IMR-90 (cell line): ENCODE measurements around the gene RUNX3. TPM values are rescaled to one million over a fixed set of nuclear protein-coding genes. Genes with fewer than 3 reads are reported as not detected.

ENCODE experiments used
- ATAC-seq: fragments of 200-7000 bp; cut with Tn5 transposase; 2 replicates; pipeline ENCODE4 v1.9.1; 2020; ENCODE audit warnings: low read depth, mild to moderate bottlenecking, moderate library complexity
- BruUV-seq: library from RNA; stranded (reverse); fragments of 400-500 nt; replicated peaks from 2 replicates; lab custom pipeline; 2021; lab: Mats Ljungman, UMichigan
- CTCF ChIA-PET: fragments of 300-600 bp; formaldehyde crosslinking; extraction: SDS; loops from one replicate; lab custom pipeline; 2021; ENCODE audit warnings: antibody characterized with exemption; lab: Yijun Ruan, JAX
- POLR2A ChIA-PET: fragments of 300-600 bp; sonication (Branson Sonifier 250); formaldehyde crosslinking; loops from one replicate; lab custom pipeline; 2022; ENCODE audit warnings: antibody characterized with exemption; ENCODE audit not compliant: unreplicated experiment; lab: Charles Lee
- DNase-seq: peaks from one replicate; pipeline ENCODE4 v3.0.0; 2013
- H2AFZ ChIP-seq: replicated peaks from 2 replicates; pipeline ENCODE3; 2013; ENCODE audit warnings: low read length, mild to moderate bottlenecking; ENCODE audit not compliant: poor library complexity
- H2AK5ac ChIP-seq: 2 replicates; pipeline ENCODE4 v1.6.1; 2013; ENCODE audit warnings: low read depth, low read length, inconsistent platforms
- H2AK9ac ChIP-seq: replicated peaks from 2 replicates; pipeline ENCODE3; 2013; ENCODE audit warnings: mild to moderate bottlenecking, low read depth, low read length, moderate library complexity; ENCODE audit not compliant: poor library complexity
- H2BK120ac ChIP-seq: 2 replicates; pipeline ENCODE4 v1.6.1; 2013; ENCODE audit warnings: low read depth, low read length, inconsistent platforms
- H2BK15ac ChIP-seq: 3 replicates; pipeline ENCODE4 v1.6.1; 2013; ENCODE audit warnings: low read depth, low read length, inconsistent platforms
- H2BK20ac ChIP-seq: 2 replicates; pipeline ENCODE4 v1.6.1; 2013; ENCODE audit warnings: low read depth, mild to moderate bottlenecking, inconsistent platforms, low read length, moderate library complexity
- H2BK5ac ChIP-seq: 2 replicates; pipeline ENCODE4 v1.6.1; 2013; ENCODE audit warnings: mild to moderate bottlenecking, low read depth, low read length, inconsistent platforms; ENCODE audit not compliant: poor library complexity, severe bottlenecking
- H3K14ac ChIP-seq: replicated peaks from 2 replicates; pipeline ENCODE4 v1.6.1; 2013; ENCODE audit warnings: low read depth, low read length, inconsistent platforms
- H3K18ac ChIP-seq: 2 replicates; pipeline ENCODE4 v1.6.1; 2013; ENCODE audit warnings: low read depth, low read length, control low read depth
- H3K23ac ChIP-seq: 2 replicates; pipeline ENCODE4 v1.6.1; 2013; ENCODE audit warnings: low read depth, low read length, inconsistent platforms
- H3K27ac ChIP-seq: 2 replicates; pipeline ENCODE4 v1.5.1; 2013; ENCODE audit warnings: mild to moderate bottlenecking, control low read depth, low read length; ENCODE audit not compliant: insufficient read depth
- H3K27me3 ChIP-seq: 2 replicates; pipeline ENCODE4 v1.6.1; 2013; ENCODE audit warnings: low read length; ENCODE audit not compliant: control insufficient read depth, insufficient read depth
- H3K36me3 ChIP-seq: 2 replicates; pipeline ENCODE4 v1.6.1; 2013; ENCODE audit warnings: low read length, mixed read lengths; ENCODE audit not compliant: control insufficient read depth, insufficient read depth
- H3K4ac ChIP-seq: 2 replicates; pipeline ENCODE4 v1.6.1; 2013; ENCODE audit warnings: low read depth, low read length, inconsistent platforms
- H3K4me1 ChIP-seq: 2 replicates; pipeline ENCODE4 v1.6.1; 2013; ENCODE audit warnings: low read length, mixed read lengths; ENCODE audit not compliant: control insufficient read depth, insufficient read depth
- H3K4me2 ChIP-seq: 2 replicates; pipeline ENCODE4 v1.6.1; 2013; ENCODE audit warnings: low read depth, mild to moderate bottlenecking, control low read depth, low read length, moderate library complexity
- H3K4me3 ChIP-seq: 2 replicates; pipeline ENCODE4 v1.5.1; 2013; ENCODE audit warnings: low read depth, mild to moderate bottlenecking, control low read depth, low read length, moderate library complexity; ENCODE audit not compliant: insufficient read depth
- H3K56ac ChIP-seq: 2 replicates; pipeline ENCODE4 v1.6.1; 2013; ENCODE audit warnings: low read length, inconsistent platforms; ENCODE audit not compliant: insufficient read depth; ENCODE audit errors: extremely low read depth
- H3K79me1 ChIP-seq, 2 experiments: 2 replicates each; pipeline ENCODE4 v1.6.1; 2013; ENCODE audit warnings: low read length in 2 of 2, inconsistent platforms in 1 of 2, low read depth in 1 of 2
- H3K9ac ChIP-seq: 2 replicates; pipeline ENCODE4 v1.6.1; 2013; ENCODE audit warnings: low read depth, low read length, control low read depth
- H3K9me1 ChIP-seq: 2 replicates; pipeline ENCODE4 v1.6.1; 2013; ENCODE audit warnings: low read length, inconsistent platforms; ENCODE audit not compliant: insufficient read depth
- H3K9me3 ChIP-seq: 2 replicates; pipeline ENCODE4 v1.6.1; 2013; ENCODE audit warnings: low read length; ENCODE audit not compliant: control insufficient read depth, insufficient read depth
- H4K20me1 ChIP-seq: 2 replicates; pipeline ENCODE4 v1.6.1; 2013; ENCODE audit warnings: low read length, inconsistent platforms; ENCODE audit not compliant: insufficient read depth
- H4K5ac ChIP-seq: 2 replicates; pipeline ENCODE4 v1.6.1; 2013; ENCODE audit warnings: mild to moderate bottlenecking, low read depth, low read length, control low read depth
- H4K8ac ChIP-seq, 2 experiments: 2 replicates each; pipeline ENCODE4 v1.6.1; 2013; ENCODE audit warnings: low read depth in 2 of 2, low read length in 2 of 2, control low read depth in 1 of 2, inconsistent platforms in 1 of 2
- H4K91ac ChIP-seq: 2 replicates; pipeline ENCODE4 v1.6.1; 2013; ENCODE audit warnings: low read depth, low read length, inconsistent platforms; ENCODE audit not compliant: insufficient read depth
- BHLHE40 ChIP-seq: fragments of 150-350 bp; IDR thresholded peaks from 2 replicates; pipeline ENCODE4 v1.6.1; 2016; ENCODE audit warnings: mild to moderate bottlenecking, low read depth, low read length
- CEBPB ChIP-seq: IDR thresholded peaks from 2 replicates; pipeline ENCODE4 v1.6.1; 2012; ENCODE audit warnings: low read depth, low read length, improper control_type of control experiment
- CHD1 ChIP-seq: IDR thresholded peaks from 2 replicates; pipeline ENCODE4 v1.6.1; 2012; ENCODE audit warnings: low read depth, low read length, improper control_type of control experiment
- FOS ChIP-seq: fragments of 150-350 bp; IDR thresholded peaks from 2 replicates; pipeline ENCODE4 v1.6.1; 2016; ENCODE audit warnings: low read depth, low read length
- MAFK ChIP-seq: IDR thresholded peaks from 2 replicates; pipeline ENCODE4 v1.6.1; 2012; ENCODE audit warnings: low read depth, low read length, improper control_type of control experiment
- MAZ ChIP-seq: IDR thresholded peaks from 2 replicates; pipeline ENCODE4 v1.6.1; 2012; ENCODE audit warnings: low read depth, mild to moderate bottlenecking, low read length, improper control_type of control experiment, moderate library complexity, borderline replicate concordance
- MXI1 ChIP-seq: IDR thresholded peaks from 2 replicates; pipeline ENCODE4 v1.6.1; 2012; ENCODE audit warnings: low read depth, mild to moderate bottlenecking, low read length, moderate library complexity, borderline replicate concordance
- NFE2L2 ChIP-seq: fragments of 150-350 bp; IDR thresholded peaks from 2 replicates; pipeline ENCODE4 v1.6.1; 2016; ENCODE audit warnings: low read depth, mild to moderate bottlenecking, low read length
- POLR2A ChIP-seq: IDR thresholded peaks from 2 replicates; pipeline ENCODE4 v1.6.1; 2012; ENCODE audit warnings: mild to moderate bottlenecking, low read depth, low read length
- RAD21 ChIP-seq: IDR thresholded peaks from 2 replicates; pipeline ENCODE4 v1.6.1; 2012; ENCODE audit warnings: low read length, improper control_type of control experiment
- RCOR1 ChIP-seq: IDR thresholded peaks from 2 replicates; pipeline ENCODE4 v1.6.1; 2012; ENCODE audit warnings: mild to moderate bottlenecking, low read length, improper control_type of control experiment; ENCODE audit not compliant: insufficient replicate concordance
- RFX5 ChIP-seq: IDR thresholded peaks from 2 replicates; pipeline ENCODE4 v1.8.0; 2012; ENCODE audit warnings: low read depth, mild to moderate bottlenecking, low read length, moderate library complexity
- SMC3 ChIP-seq: fragments of 150-350 bp; IDR thresholded peaks from 2 replicates; pipeline ENCODE4 v1.6.1; 2016; ENCODE audit warnings: low read depth, mild to moderate bottlenecking, antibody characterized with exemption, low read length, moderate library complexity
- WGBS, 2 experiments: methylation state at CpG; one replicate each; pipeline versions ENCODE4 v1.1.5 to v1.1.7; 2013; ENCODE audit warnings: missing lambda C conversion rate in 2 of 2; ENCODE audit not compliant: insufficient read length in 1 of 2; ENCODE audit errors: extremely low coverage in 2 of 2; 5-methylcytosine and 5-hydroxymethylcytosine counted together
- dilution Hi-C: fragments of 300-500 bp; cut with HindIII; formaldehyde crosslinking; loops from one replicate; pipeline ENCODE4 v1.14.3; 2018; ENCODE audit warnings: low sequenced_read_pairs; ENCODE audit not compliant: unreplicated experiment
- in situ Hi-C: fragments of 300-500 bp; cut with MboI; formaldehyde crosslinking; loops from 3 replicates; pipeline ENCODE4 v1.14.3; 2019; ENCODE audit warnings: low sequenced_read_pairs, inconsistent platforms, mixed read lengths
- intact Hi-C: fragments of 100-400 bp; cut with micrococcal nuclease; formaldehyde crosslinking; loops from 2 replicates; pipeline ENCODE4 v1.10.0; 2022
- polyA plus RNA-seq, 3 experiments: library from polyadenylated mRNA; depleted of rRNA; stranded (reverse); fragments of >200 nt; gene quantifications; 2 replicates each; pipeline ENCODE4 v1.2.3, GENCODE V29; 2012; ENCODE audit warnings: low replicate concordance in 1 of 3
- total RNA-seq: library from RNA; depleted of rRNA; stranded (reverse); fragments of >200 nt; gene quantifications from 2 replicates; pipeline ENCODE4 v1.2.3, GENCODE V29; 2012
- TF ChIP-seq, protein P1 (sequence below): fragments of 150-350 bp; IDR thresholded peaks from 2 replicates; pipeline ENCODE4 v1.6.1; 2017; ENCODE audit warnings: mild to moderate bottlenecking, antibody characterized with exemption, low read length, low read depth
- TF ChIP-seq, protein P2 (sequence below): fragments of 150-350 bp; IDR thresholded peaks from 2 replicates; pipeline ENCODE4 v1.6.1; 2016; ENCODE audit warnings: low read depth, mild to moderate bottlenecking, low read length, moderate library complexity, borderline replicate concordance
- TF ChIP-seq, protein P3 (sequence below): conservative IDR thresholded peaks from 2 replicates; pipeline ENCODE4 v1.5.1; 2012; ENCODE audit warnings: mild to moderate bottlenecking, low read depth, low read length, improper control_type of control experiment

RUNX3 gene
- total and polyA plus RNA-seq, 2 of the 4 experiments (the other 2 are of a cell fraction) = 0.07 TPM; not detected in 1

DNA sequence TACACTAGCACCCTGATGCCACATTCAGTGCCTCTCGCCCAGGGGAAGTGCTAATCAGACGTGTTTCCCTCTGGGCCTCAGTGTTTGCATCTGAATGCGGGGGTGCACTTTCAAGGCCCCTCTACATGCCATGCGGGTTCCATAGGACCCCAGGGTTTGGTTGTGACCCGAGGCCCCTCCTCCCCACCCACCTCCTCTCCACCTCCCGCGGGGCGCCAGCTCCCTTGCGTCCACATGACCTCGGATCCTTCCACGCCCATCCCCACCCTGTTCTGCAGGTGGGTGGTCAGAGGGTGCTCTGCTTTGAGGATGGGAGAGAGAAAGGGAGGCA lies 5.1 kb upstream of the RUNX3 start:
- dilution Hi-C loops (no loop called here), in situ Hi-C loops (loop anchor here (10.0 kb wide), 1 partner anchor 270 kb away; no protein-coding TSS in a partner anchor), intact Hi-C loops (no loop called here)
- ATAC-seq (no peak), DNase-seq (no peak)
- Histone ChIP-seq H3K79me1 (no peaks in the 10 kb centered on the region), H2BK5ac (no peak overlapping the region), H3K4me2 (no peak overlapping the region), H3K18ac (no peak overlapping the region), H2AFZ (no peak overlapping the region), H2AK5ac (no peak overlapping the region), H3K23ac (no peak overlapping the region), H2AK9ac (no peak overlapping the region), H4K5ac (no peak overlapping the region), H3K27ac (no peak overlapping the region), H3K9me1 (no peaks in the 10 kb centered on the region; the same call in 1 of the 2 replicates), H3K4me1 (peaks cover 2% of the 10 kb centered on the region; the same call in 1 of the 2 replicates), H3K4ac (no peak overlapping the region), H3K9me3 (peaks cover 3% of the 10 kb centered on the region; the same call in 1 of the 2 replicates), H3K9ac (no peak overlapping the region), H2BK15ac (no peak overlapping the region), H3K14ac (no peak overlapping the region), H4K8ac (no peak overlapping the region), H3K36me3 (no peaks in the 10 kb centered on the region), H2BK20ac (no peak overlapping the region), H3K56ac (no peak overlapping the region), H3K4me3 (no peak overlapping the region), H4K20me1 (peaks cover 11% of the 10 kb centered on the region), H3K27me3 (peaks cover 58% of the 10 kb centered on the region), H4K91ac (no peak overlapping the region), H2BK120ac (no peak overlapping the region)
- ChIA-PET CTCF (no interaction called here), POLR2A (no interaction called here)
- WGBS, 2 experiments = 63% methylated on average over 2 of the region's 11 CpGs; no CpG with 5 or more reads in 1 of the 2 experiments
- no TSS peak for BruUV-seq
- TF ChIP-seq MAFK = no peak
- TF ChIP-seq FOS = no peak
- TF ChIP-seq, protein P1, sequence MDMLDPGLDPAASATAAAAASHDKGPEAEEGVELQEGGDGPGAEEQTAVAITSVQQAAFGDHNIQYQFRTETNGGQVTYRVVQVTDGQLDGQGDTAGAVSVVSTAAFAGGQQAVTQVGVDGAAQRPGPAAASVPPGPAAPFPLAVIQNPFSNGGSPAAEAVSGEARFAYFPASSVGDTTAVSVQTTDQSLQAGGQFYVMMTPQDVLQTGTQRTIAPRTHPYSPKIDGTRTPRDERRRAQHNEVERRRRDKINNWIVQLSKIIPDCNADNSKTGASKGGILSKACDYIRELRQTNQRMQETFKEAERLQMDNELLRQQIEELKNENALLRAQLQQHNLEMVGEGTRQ = no peak
- TF ChIP-seq CHD1 = no peak
- no peak for TF ChIP-seq CEBPB
- no peak for TF ChIP-seq NFE2L2
- no peak for TF ChIP-seq RAD21
- no peak for TF ChIP-seq BHLHE40
- no peak for TF ChIP-seq RCOR1
- no peak for TF ChIP-seq MAZ
- TF ChIP-seq, protein P2, sequence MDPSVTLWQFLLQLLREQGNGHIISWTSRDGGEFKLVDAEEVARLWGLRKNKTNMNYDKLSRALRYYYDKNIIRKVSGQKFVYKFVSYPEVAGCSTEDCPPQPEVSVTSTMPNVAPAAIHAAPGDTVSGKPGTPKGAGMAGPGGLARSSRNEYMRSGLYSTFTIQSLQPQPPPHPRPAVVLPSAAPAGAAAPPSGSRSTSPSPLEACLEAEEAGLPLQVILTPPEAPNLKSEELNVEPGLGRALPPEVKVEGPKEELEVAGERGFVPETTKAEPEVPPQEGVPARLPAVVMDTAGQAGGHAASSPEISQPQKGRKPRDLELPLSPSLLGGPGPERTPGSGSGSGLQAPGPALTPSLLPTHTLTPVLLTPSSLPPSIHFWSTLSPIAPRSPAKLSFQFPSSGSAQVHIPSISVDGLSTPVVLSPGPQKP = no peak
- TF ChIP-seq SMC3 = no peak
- no peak for TF ChIP-seq RFX5
- no peak for TF ChIP-seq MXI1
- TF ChIP-seq POLR2A = no peak
- TF ChIP-seq, protein P3, sequence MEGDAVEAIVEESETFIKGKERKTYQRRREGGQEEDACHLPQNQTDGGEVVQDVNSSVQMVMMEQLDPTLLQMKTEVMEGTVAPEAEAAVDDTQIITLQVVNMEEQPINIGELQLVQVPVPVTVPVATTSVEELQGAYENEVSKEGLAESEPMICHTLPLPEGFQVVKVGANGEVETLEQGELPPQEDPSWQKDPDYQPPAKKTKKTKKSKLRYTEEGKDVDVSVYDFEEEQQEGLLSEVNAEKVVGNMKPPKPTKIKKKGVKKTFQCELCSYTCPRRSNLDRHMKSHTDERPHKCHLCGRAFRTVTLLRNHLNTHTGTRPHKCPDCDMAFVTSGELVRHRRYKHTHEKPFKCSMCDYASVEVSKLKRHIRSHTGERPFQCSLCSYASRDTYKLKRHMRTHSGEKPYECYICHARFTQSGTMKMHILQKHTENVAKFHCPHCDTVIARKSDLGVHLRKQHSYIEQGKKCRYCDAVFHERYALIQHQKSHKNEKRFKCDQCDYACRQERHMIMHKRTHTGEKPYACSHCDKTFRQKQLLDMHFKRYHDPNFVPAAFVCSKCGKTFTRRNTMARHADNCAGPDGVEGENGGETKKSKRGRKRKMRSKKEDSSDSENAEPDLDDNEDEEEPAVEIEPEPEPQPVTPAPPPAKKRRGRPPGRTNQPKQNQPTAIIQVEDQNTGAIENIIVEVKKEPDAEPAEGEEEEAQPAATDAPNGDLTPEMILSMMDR = no peak
